Sigmoid colon (tissue), 7 donors: ENCODE data around the gene DFFB. TPM values are rescaled to one million over a fixed set of nuclear protein-coding genes. Genes with fewer than 3 reads are reported as not detected.

ENCODE experiments used
- DNase-seq: peaks from one replicate; pipeline ENCODE4 v3.0.0-alpha.2; 2019
- H3K27ac ChIP-seq, 4 donors: fragments of 200-600 bp; sonication (generic); one replicate each; pipeline ENCODE4 v1.5.1; 2016 to 2019; ENCODE audit warnings: mild to moderate bottlenecking in 1 of 4
- H3K27me3 ChIP-seq, 3 donors: fragments of 200-600 bp; sonication (generic); one replicate each; pipeline ENCODE4 v1.5.1; 2019; ENCODE audit warnings: mild to moderate bottlenecking in 1 of 3
- H3K36me3 ChIP-seq, 4 donors: fragments of 200-600 bp; sonication (generic); one replicate each; pipeline ENCODE4 v1.5.1; 2016 to 2019
- H3K4me1 ChIP-seq, 4 donors: fragments of 200-600 bp; sonication (generic); one replicate each; pipeline ENCODE4 v1.5.1; 2017 to 2019
- H3K4me3 ChIP-seq, 4 donors: fragments of 200-600 bp; sonication (generic); one replicate each; pipeline ENCODE4 v1.5.1; 2017 to 2019; ENCODE audit warnings: mild to moderate bottlenecking in 2 of 4, moderate library complexity in 1 of 4
- H3K9me3 ChIP-seq, 4 donors: fragments of 200-600 bp in 3 of 4; sonication (generic) in 3 of 4; one replicate each; pipeline versions ENCODE4 v1.5.1 to v1.6.1; 2013 to 2019
- CTCF ChIP-seq, 4 experiments: fragments of 450-650 bp in 3 of 4; fragments of 200-600 bp in 1 of 4; IDR thresholded peaks; one replicate each; pipeline ENCODE4 v1.5.1; 2016 to 2019; ENCODE audit warnings: antibody characterized with exemption in 4 of 4, mild to moderate bottlenecking in 3 of 4, moderate library complexity in 2 of 4
- EP300 ChIP-seq, 4 donors: sonication (generic); formaldehyde crosslinking; IDR thresholded peaks; one replicate each; pipeline ENCODE4 v1.6.1; 2017; ENCODE audit warnings: antibody characterized with exemption in 4 of 4
- POLR2A ChIP-seq, 2 donors: fragments of 450-650 bp; IDR thresholded peaks; one replicate each; pipeline ENCODE4 v1.6.1; 2016; ENCODE audit warnings: antibody characterized with exemption in 2 of 2, mild to moderate bottlenecking in 2 of 2, moderate library complexity in 2 of 2
- POLR2AphosphoS5 ChIP-seq, 4 donors: sonication (generic); formaldehyde crosslinking; IDR thresholded peaks; one replicate each; pipeline ENCODE4 v1.6.1; 2017; ENCODE audit warnings: antibody characterized with exemption in 4 of 4
- WGBS, 2 donors: extraction: QIAGEN DNeasy Blood & Tissue Kit; methylation state at CpG; one replicate each; pipeline ENCODE4 v1.1.7; 2013; 5-methylcytosine and 5-hydroxymethylcytosine counted together
- intact Hi-C: fragments of 100-400 bp; cut with DNase I; formaldehyde crosslinking; loops from one replicate; pipeline ENCODE4 v1.15.1; 2023
- polyA plus RNA-seq, 3 donors: library from polyadenylated mRNA; stranded (reverse); fragments of 200-250 nt; gene quantifications; one replicate each; pipeline ENCODE4 v1.2.3, GENCODE V29; 2013
- total RNA-seq, 4 donors: library from RNA; depleted of rRNA; stranded (reverse); fragments of >200 nt; gene quantifications; one replicate each; pipeline ENCODE4 v1.1.0, GENCODE V29; 2016
- donor health status: healthy with polysubstance abuse.
- donor health status: Bipolar disorder and iron deficiency.
- donor health status: healthy.

Gene DFFB
- total and polyA plus RNA-seq, 7 donors = 1.8 to 9.0 (median 6.1) TPM

GRCh38 chr1:3910857-3911845, 53.9 kb downstream of the DFFB start:
- Histone ChIP-seq H3K4me3 (no peak overlapping the region), H3K4me1 (peaks cover 0 to 9% (median 3%) of the 10 kb centered on the region in 4 donors), H3K27me3 (peaks cover 5 to 22% (median 14%) of the 10 kb centered on the region in 3 donors), H3K36me3 (no peaks in the 10 kb centered on the region), H3K27ac (no peak overlapping the region), H3K9me3 (no peaks in the 10 kb centered on the region)
- TF ChIP-seq CTCF (IDR thresholded peaks at IDR 0.05) (peak; percentile 28 to 65 (median 61)), POLR2AphosphoS5 (IDR thresholded peaks at IDR 0.05) (no peak)
- no peak for DNase-seq
- WGBS, 2 donors = 21 to 22% methylated on average over 35 of the region's 35 CpGs
- intact Hi-C loops = loop anchor here (5.0 kb wide), 1 partner anchor 1836 kb away; no protein-coding TSS in a partner anchor

GRCh38 chr1:3911981-3912808, 54.9 kb downstream of the DFFB start:
- Histone ChIP-seq H3K27me3 (peaks cover 5 to 28% (median 14%) of the 10 kb centered on the region in 3 donors), H3K27ac (no peak overlapping the region), H3K36me3 (no peaks in the 10 kb centered on the region), H3K4me1 (peaks cover 0 to 9% (median 3%) of the 10 kb centered on the region in 4 donors), H3K4me3 (no peak overlapping the region), H3K9me3 (no peaks in the 10 kb centered on the region)
- DNase-seq = no peak
- 88 to 92% methylated on average over 38 of the region's 38 CpGs for WGBS, 2 donors
- intact Hi-C loops = loop anchor here (5.0 kb wide), 1 partner anchor 1835 kb away; no protein-coding TSS in a partner anchor
- no peak for TF ChIP-seq CTCF (IDR thresholded peaks at IDR 0.05)

GRCh38 chr1:3912809-3913685, 55.8 kb downstream of the DFFB start:
- no peaks in the 10 kb centered on the region for H3K36me3 ChIP-seq
- 86 to 94% methylated on average over 23 of the region's 23 CpGs for WGBS, 2 donors
- H3K9me3 ChIP-seq = no peaks in the 10 kb centered on the region
- peaks cover 5 to 32% (median 14%) of the 10 kb centered on the region in 3 donors for H3K27me3 ChIP-seq
- peaks cover 0 to 9% (median 3%) of the 10 kb centered on the region in 4 donors for H3K4me1 ChIP-seq
- H3K4me3 ChIP-seq = no peak overlapping the region
- intact Hi-C loops = loop anchor here (5.0 kb wide), 1 partner anchor 1834 kb away; no protein-coding TSS in a partner anchor
- H3K27ac ChIP-seq = no peak overlapping the region
- TF ChIP-seq CTCF (IDR thresholded peaks at IDR 0.05) (no peak), EP300 (IDR thresholded peaks at IDR 0.05) (no peak), POLR2AphosphoS5 (IDR thresholded peaks at IDR 0.05) (no peak), POLR2A (IDR thresholded peaks at IDR 0.05) (no peak)
- no peak for DNase-seq

GRCh38 chr1:3914331-3914851, 57.1 kb downstream of the DFFB start:
- 93 to 95% methylated on average over 21 of the region's 21 CpGs for WGBS, 2 donors
- Histone ChIP-seq H3K4me1 (peaks cover 0 to 9% (median 3%) of the 10 kb centered on the region in 4 donors), H3K9me3 (no peaks in the 10 kb centered on the region), H3K27ac (no peak overlapping the region), H3K36me3 (no peaks in the 10 kb centered on the region), H3K4me3 (no peak overlapping the region), H3K27me3 (peaks cover 5 to 38% (median 14%) of the 10 kb centered on the region in 3 donors)
- intact Hi-C loops = loop anchor here (5.0 kb wide), 1 partner anchor 1833 kb away; no protein-coding TSS in a partner anchor
- DNase-seq = no peak
- TF ChIP-seq EP300 (IDR thresholded peaks at IDR 0.05) (no peak), CTCF (IDR thresholded peaks at IDR 0.05) (no peak), POLR2AphosphoS5 (IDR thresholded peaks at IDR 0.05) (no peak), POLR2A (IDR thresholded peaks at IDR 0.05) (no peak)
